ENCODE results near the gene AFAP1L1.

The AFAP1L1 gene

GRCh38 chr5:149288436-149288835, 16.8 kb downstream of the AFAP1L1 start:
- no peak for DNase-seq

GRCh38 chr5:149289301-149289700, 17.6 kb downstream of the AFAP1L1 start:
- no peak for DNase-seq

- no peak for DNase-seq
Observed at GRCh38 chr5:149294872-149295829, 23.5 kb downstream of the AFAP1L1 start.

- no peak for DNase-seq
Observed at GRCh38 chr5:149297340-149298025, 25.8 kb downstream of the AFAP1L1 start.

- DNase-seq = no peak
Observed at GRCh38 chr5:149298163-149298562, 26.5 kb downstream of the AFAP1L1 start.

DNA sequence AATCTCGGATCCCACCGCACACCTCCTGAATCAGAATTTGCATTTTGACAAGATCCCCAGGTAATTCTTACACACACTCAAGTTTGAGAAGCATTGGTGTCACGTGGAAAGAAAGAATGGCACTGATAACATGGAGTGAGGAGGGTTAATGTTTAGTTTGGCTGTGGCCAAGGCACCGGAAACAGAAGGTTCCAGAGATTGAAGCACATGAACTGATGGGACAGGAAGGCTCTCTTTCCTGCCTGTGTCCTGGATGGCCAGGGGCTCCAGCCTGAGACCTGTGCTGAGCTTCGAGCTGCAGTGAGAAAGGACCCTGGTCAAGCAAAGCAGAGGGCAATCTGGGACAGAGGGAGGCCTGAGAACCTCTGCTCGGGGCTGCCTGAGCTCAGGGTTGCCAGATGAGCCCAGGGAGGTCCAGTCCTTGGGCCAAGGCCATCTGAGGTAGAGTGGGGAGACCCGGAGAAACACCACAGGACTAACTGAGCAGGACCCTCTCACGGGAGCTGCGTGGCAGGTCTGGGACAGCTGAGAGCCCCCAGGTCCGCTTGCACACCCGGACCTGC, 27.3 kb downstream of the AFAP1L1 start:
- DNase-seq = no peak

- no peak for DNase-seq
Observed at GRCh38 chr5:149299451-149300054, 27.9 kb downstream of the AFAP1L1 start.

GRCh38 chr5:149300441-149300840, 28.8 kb downstream of the AFAP1L1 start:
- DNase-seq = no peak

GRCh38 chr5:149301049-149301743, 29.5 kb downstream of the AFAP1L1 start:
- DNase-seq = no peak

- no peak for DNase-seq
Observed at GRCh38 chr5:149301744-149302380, 30.2 kb downstream of the AFAP1L1 start.

- DNase-seq = no peak
Observed at GRCh38 chr5:149302641-149303040, 31.0 kb downstream of the AFAP1L1 start.

DNA sequence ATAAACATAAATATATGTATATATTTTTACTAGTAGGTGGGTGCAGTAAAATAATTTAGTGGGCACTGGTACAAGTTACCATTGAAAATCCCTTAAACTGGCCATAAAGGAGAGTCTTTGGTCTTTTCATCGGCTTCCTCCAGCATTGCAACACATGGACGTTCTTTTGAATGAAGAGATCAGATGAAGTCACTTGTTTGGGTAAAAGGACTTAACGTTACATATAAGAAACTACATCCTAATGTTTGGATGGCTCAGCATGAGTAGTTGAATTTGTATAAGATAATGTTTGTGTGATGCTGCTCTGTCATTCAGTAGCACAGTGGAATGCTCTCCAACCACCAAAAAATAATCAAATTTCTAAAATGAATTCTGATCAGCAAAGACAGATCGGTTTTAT, 31.6 kb downstream of the AFAP1L1 start:
- DNase-seq = no peak

GRCh38 chr5:149304195-149305078, 32.8 kb downstream of the AFAP1L1 start:
- DNase-seq = no peak

GRCh38 chr5:149309354-149309753, 37.7 kb downstream of the AFAP1L1 start:
- no peak for DNase-seq

DNA sequence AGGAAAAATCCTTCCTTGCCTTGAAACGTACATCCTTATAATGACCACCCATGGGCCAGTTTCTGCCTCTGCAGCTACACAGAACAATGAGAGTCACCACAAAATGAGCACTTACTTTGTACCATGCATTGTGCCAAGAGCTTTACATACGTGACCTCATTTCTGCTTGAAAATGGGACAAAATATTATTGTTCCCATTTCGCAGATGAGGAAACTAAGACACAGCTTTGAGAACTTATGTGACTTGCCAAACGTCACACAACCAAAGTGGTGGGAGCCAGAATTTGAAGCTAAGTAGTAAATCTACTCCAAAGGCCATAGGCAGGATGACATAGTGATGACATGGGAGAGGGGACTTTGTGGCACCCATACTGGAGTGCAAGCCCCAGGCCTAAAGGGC, 38.8 kb downstream of the AFAP1L1 start:
- no peak for DNase-seq

DNA sequence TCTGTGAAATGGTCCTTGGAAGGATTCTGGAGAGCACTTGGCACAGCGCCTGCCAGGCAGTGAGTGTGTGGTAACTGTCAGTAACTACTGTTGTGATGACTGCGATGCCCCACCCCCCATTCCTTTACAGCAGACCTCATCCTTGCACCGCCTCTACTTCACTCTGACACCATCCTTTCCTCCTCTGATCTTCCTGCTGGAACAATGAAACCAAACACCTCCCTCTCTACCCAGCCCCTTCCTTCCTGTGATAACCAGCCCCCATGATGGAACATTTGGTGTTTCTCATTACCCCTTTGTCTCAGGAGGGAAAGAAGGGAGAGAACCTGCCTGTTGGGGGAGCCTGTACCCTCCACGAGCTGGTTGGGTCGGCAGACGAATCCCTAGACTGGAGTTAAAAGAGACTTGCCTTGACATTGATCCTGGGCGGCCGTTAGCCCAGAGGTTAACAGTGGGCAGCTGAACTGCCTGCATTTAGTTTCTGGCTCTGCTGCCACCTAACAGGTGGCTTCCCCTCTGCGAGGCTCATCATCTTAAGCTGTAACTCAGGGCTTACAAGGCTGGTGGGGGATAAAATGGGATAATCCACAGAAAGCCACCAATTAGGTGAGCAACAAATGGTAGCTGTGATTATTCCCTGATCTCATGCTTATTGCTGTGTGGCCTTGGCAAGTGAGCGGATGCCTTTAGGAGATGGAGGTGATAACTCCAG, 39.4 kb downstream of the AFAP1L1 start:
- no peak for DNase-seq

GRCh38 chr5:149313151-149313841, 41.6 kb downstream of the AFAP1L1 start:
- no peak for DNase-seq

DNA sequence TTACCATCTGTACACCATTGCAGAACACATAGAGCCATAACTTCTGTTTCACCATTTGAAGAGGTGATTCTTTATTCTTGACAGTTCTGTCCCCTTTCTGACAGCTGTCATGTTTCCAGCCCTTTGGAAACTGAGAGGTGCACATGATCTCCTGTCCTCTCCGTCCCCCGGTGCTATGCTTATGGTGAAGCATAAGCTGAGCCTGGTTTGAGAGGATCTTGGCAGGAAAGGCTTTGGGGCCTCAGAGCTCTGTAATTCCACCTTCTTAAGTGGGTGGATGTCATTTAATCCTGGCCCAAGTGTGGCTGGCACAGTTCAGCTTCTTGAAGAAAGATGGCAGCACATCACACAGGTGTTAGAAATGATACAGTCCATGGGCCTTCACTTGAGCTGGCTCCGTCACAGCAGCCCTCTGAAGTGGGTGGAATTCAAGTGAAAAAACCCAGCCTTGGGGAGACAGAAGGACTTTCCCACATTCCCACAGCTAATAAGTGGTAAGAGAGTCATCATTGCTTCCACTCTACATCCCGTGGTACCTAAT, 43.0 kb downstream of the AFAP1L1 start:
- DNase-seq = no peak

GRCh38 chr5:149315753-149316152, 44.1 kb downstream of the AFAP1L1 start:
- no peak for DNase-seq

Measured in KG1 (cell line).